AG09309 (cell line): ENCODE measurements around the gene DOK7.

ENCODE experiments used
- DNase-seq: peaks from one replicate; pipeline ENCODE4 v3.0.0-alpha.2; 2010; ENCODE audit warnings: low read depth
- H3K4me3 ChIP-seq: 2 replicates; pipeline ENCODE4 v1.5.1; 2011; ENCODE audit warnings: mild to moderate bottlenecking, low read depth, low read length, moderate library complexity; ENCODE audit not compliant: control insufficient read depth
- CTCF ChIP-seq: IDR thresholded peaks from 2 replicates; pipeline ENCODE4 v1.5.1; 2011; ENCODE audit warnings: mild to moderate bottlenecking, low read depth, low read length, inconsistent platforms; ENCODE audit not compliant: insufficient read depth, control insufficient read depth; ENCODE audit errors: missing control alignments

Gene DOK7

GRCh38 chr4:3467601-3468031, 4.5 kb downstream of the DOK7 start:
- no peak for DNase-seq
- H3K4me3 ChIP-seq, result no peak overlapping the region
- TF ChIP-seq CTCF, result no peak

GRCh38 chr4:3468154-3468553, 5.0 kb downstream of the DOK7 start:
- no peak overlapping the region for H3K4me3 ChIP-seq
- DNase-seq, result no peak
- TF ChIP-seq CTCF, result no peak

- no peak overlapping the region for H3K4me3 ChIP-seq
- no peak for DNase-seq
- no peak for TF ChIP-seq CTCF
Measured at GRCh38 chr4:3468804-3469203, 5.7 kb downstream of the DOK7 start.

GRCh38 chr4:3469386-3470243, 6.5 kb downstream of the DOK7 start:
- no peak overlapping the region for H3K4me3 ChIP-seq
- no peak for TF ChIP-seq CTCF
- no peak for DNase-seq

GRCh38 chr4:3470244-3471097, 7.4 kb downstream of the DOK7 start:
- no peak for DNase-seq
- no peak for TF ChIP-seq CTCF
- no peak overlapping the region for H3K4me3 ChIP-seq

- no peak for TF ChIP-seq CTCF
- DNase-seq, result no peak
- no peak overlapping the region for H3K4me3 ChIP-seq
Measured at GRCh38 chr4:3471098-3471760, 8.1 kb downstream of the DOK7 start.
